ENCODE data around the gene RAPGEF1. TPM values are rescaled to one million over a fixed set of nuclear protein-coding genes. Genes with fewer than 3 reads are reported as not detected.

Gene RAPGEF1
- total and polyA plus RNA-seq, 7 donors = 14.4 to 58.2 (median 45.3) TPM

DNA sequence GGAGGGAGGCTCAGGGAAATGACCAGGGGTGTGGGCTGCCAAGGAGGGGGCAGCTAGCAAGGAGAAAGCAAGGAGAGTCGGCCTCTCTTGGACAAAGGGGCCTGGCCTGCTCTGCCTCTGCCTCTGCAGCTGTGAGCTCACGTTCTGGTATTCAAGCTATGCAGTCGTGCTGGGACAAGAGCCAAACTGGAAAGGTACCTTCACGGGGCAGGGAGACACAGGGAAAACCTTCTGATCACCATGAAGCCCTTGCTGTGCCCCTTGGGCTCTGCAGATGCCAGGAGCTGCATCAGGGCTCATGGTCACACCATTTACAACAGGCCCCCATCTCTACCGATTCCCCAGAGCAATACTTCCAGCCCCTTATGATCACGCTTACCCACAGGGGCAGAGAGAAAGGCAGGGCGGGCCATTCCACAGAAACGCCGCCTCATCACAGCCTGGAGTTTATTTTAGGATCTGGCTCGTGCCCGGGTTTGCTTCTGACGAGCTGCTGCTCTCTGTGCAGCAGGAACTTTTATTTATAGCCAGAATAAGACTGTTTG lies 131.3 kb downstream of the RAPGEF1 start:
- 79% methylated on average over 12 of the region's 12 CpGs for WGBS, 2 donors
- H3K4me1 ChIP-seq = peaks cover 0 to 53% (median 43%) of the 10 kb centered on the region in 4 donors
- peak; percentile 93 for DNase-seq
- intact Hi-C loops (cut with DNase I) = loop anchor here (2.0 to 10.0 kb wide), 2 partner anchors 124 to 636 kb away; no protein-coding TSS in a partner anchor
- TF ChIP-seq POLR2A (IDR thresholded peaks at IDR 0.05) (no peak), POLR2AphosphoS5 (IDR thresholded peaks at IDR 0.05) (peak; percentile 30 to 59 (median 54)), CTCF (IDR thresholded peaks at IDR 0.05) (no peak), EP300 (IDR thresholded peaks at IDR 0.05) (peak in 1 of 4 donors; percentile 23)
- peak overlapping the region; percentile 79 to 93 (median 85) for H3K27ac ChIP-seq
- H3K4me3 ChIP-seq = peak overlapping the region in 3 of 4 donors; percentile 0 to 25 (median 8)
- H3K9me3 ChIP-seq = no peaks in the 10 kb centered on the region
- H3K36me3 ChIP-seq = peaks cover 0 to 20% (median 11%) of the 10 kb centered on the region in 4 donors
- H3K27me3 ChIP-seq = no peaks in the 10 kb centered on the region

GRCh38 chr9:131607591-131607990 lies 132.3 kb downstream of the RAPGEF1 start:
- peaks cover 0 to 23% (median 12%) of the 10 kb centered on the region in 4 donors for H3K36me3 ChIP-seq
- peak overlapping the region; percentile 79 to 93 (median 85) for H3K27ac ChIP-seq
- peaks cover 0 to 53% (median 43%) of the 10 kb centered on the region in 4 donors for H3K4me1 ChIP-seq
- TF ChIP-seq POLR2AphosphoS5 (IDR thresholded peaks at IDR 0.05) = no peak
- TF ChIP-seq EP300 (IDR thresholded peaks at IDR 0.05) = no peak
- no peak for TF ChIP-seq CTCF (IDR thresholded peaks at IDR 0.05)
- no peak for TF ChIP-seq POLR2A (IDR thresholded peaks at IDR 0.05)
- H3K4me3 ChIP-seq = no peak overlapping the region
- 84 to 87% methylated on average over 8 of the region's 8 CpGs for WGBS, 2 donors
- intact Hi-C loops (cut with DNase I) = loop anchor here (10.0 kb wide), 1 partner anchor 637 kb away; no protein-coding TSS in a partner anchor
- H3K9me3 ChIP-seq = no peaks in the 10 kb centered on the region
- no peak for DNase-seq
- H3K27me3 ChIP-seq = no peaks in the 10 kb centered on the region

- H3K36me3 ChIP-seq = peaks cover 0 to 28% (median 10%) of the 10 kb centered on the region in 4 donors
Observed at GRCh38 chr9:131606896-131607567, 132.8 kb downstream of the RAPGEF1 start.

More at GRCh38 chr9:131606896-131607567, 132.8 kb downstream of the RAPGEF1 start:
- Histone ChIP-seq H3K9me3 (no peaks in the 10 kb centered on the region), H3K27ac (peak overlapping the region; percentile 79 to 93 (median 85)), H3K27me3 (no peaks in the 10 kb centered on the region), H3K4me1 (peaks cover 0 to 53% (median 43%) of the 10 kb centered on the region in 4 donors), H3K4me3 (no peak overlapping the region)
- no peak for DNase-seq
- no peak for TF ChIP-seq POLR2A (IDR thresholded peaks at IDR 0.05)
- no peak for TF ChIP-seq EP300 (IDR thresholded peaks at IDR 0.05)
- no peak for TF ChIP-seq POLR2AphosphoS5 (IDR thresholded peaks at IDR 0.05)
- TF ChIP-seq CTCF (IDR thresholded peaks at IDR 0.05) = no peak
- intact Hi-C loops (cut with DNase I) = loop anchor here (10.0 kb wide), 1 partner anchor 638 kb away; no protein-coding TSS in a partner anchor
- WGBS, 2 donors = 89% methylated on average over 13 of the region's 13 CpGs

Data from sigmoid colon (tissue), 7 donors.